OCI-LY3 (cell line): Measurements from ENCODE around the gene ISLR.

Source experiments
- H2AFZ ChIP-seq: fragments of 200-600, 300-600 bp; shearing (Covaris generic); 2 replicates; pipeline ENCODE4 v1.6.0; 2014; ENCODE audit warnings: antibody characterized with exemption, low read depth, low read length
- H3K27ac ChIP-seq: fragments of 200-600, 300-600 bp; sonication (generic); 2 replicates; pipeline ENCODE4 v1.5.1; 2014; ENCODE audit warnings: mild to moderate bottlenecking, low read length, moderate library complexity, mixed read lengths
- H3K27me3 ChIP-seq: fragments of 200-600, 300-600 bp; sonication (generic); 2 replicates; pipeline ENCODE4 v1.6.1; 2014; ENCODE audit warnings: low read depth, low read length, mixed read lengths
- H3K36me3 ChIP-seq: fragments of 200-600, 300-600 bp; sonication (generic); replicated peaks from 2 replicates; pipeline ENCODE3; 2014; ENCODE audit warnings: low read depth, low read length, mixed read lengths
- H3K4me1 ChIP-seq: fragments of 300-600, 200-600 bp; sonication (generic); 2 replicates; pipeline ENCODE4 v1.6.1; 2014; ENCODE audit warnings: low read length, mixed read lengths
- H3K4me2 ChIP-seq: fragments of 200-600, 300-600 bp; sonication (generic); 2 replicates; pipeline ENCODE4 v1.6.1; 2014; ENCODE audit warnings: low read length, mixed read lengths
- H3K4me3 ChIP-seq: fragments of 300-600, 200-600 bp; sonication (generic); 2 replicates; pipeline ENCODE4 v1.5.1; 2014; ENCODE audit warnings: antibody characterized with exemption, mild to moderate bottlenecking, low read length, moderate library complexity
- H3K79me2 ChIP-seq: fragments of 300-600, 200-600 bp; shearing (Covaris generic); 2 replicates; pipeline ENCODE4 v1.6.1; 2014; ENCODE audit warnings: mild to moderate bottlenecking, low read length, mixed read lengths
- H3K9ac ChIP-seq: fragments of 300-600, 200-600 bp; shearing (Covaris generic); 2 replicates; pipeline ENCODE4 v1.6.0; 2014; ENCODE audit warnings: mild to moderate bottlenecking, low read length, moderate library complexity
- H3K9me3 ChIP-seq: fragments of 200-600, 300-600 bp; shearing (Covaris generic); 2 replicates; pipeline ENCODE4 v1.6.1; 2014; ENCODE audit warnings: low read length, mixed read lengths; ENCODE audit not compliant: insufficient read depth
- H4K20me1 ChIP-seq: fragments of 200-600, 300-600 bp; sonication (generic); 2 replicates; pipeline ENCODE4 v1.6.1; 2016; ENCODE audit warnings: low read length, mixed read lengths; ENCODE audit not compliant: insufficient read depth
- EZH2phosphoT487 ChIP-seq: fragments of 200-600 bp; shearing (Covaris generic); IDR thresholded peaks from 2 replicates; pipeline ENCODE4 v1.6.1; 2018; ENCODE audit warnings: antibody characterized with exemption, mixed run types, low read depth
- TF ChIP-seq, protein P1 (sequence below): fragments of 200-600, 300-600 bp; sonication (generic); IDR thresholded peaks from 2 replicates; pipeline ENCODE4 v1.5.1; 2014; ENCODE audit warnings: antibody characterized with exemption, low read length, low read depth

ISLR gene

DNA sequence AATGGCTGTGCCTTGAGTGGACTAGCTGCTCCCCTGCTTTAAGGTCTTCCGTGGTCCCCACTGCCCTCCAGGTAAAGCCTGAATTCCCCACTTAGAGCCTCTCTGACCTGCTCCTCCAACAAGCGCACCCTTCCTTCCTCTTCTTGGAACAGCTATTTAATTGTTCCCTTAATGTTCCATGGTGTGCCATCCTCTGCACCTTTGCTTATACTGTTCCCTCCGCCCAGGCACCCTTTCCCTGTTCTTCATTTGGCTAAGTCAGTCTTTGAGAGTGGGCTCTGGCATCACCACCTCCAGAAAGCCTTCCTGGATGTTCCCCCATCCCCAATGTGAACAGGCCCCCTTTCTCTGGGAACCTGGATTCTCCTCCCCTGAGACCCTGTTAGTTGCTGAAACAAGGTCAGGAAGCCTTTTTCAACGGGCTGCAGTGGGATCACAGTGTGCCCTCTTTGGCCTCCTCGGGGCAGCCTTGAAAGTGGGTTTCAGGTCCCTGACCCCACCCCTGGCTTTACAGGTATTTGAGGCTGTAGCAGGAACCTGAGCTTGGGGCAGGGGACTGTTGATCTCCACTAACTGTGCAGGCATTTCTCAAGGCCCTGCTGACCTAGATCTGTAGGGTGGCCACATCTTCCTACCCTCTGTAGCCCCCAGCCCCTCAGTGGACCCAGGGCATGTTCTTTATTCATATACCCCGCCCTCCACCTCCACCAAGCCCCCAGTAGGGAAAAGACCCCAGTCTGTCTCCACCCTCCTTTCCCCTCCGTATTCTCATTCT is 5.0 kb downstream of the ISLR start:
- no peaks in the 10 kb centered on the region for H3K36me3 ChIP-seq
- TF ChIP-seq, protein P1, sequence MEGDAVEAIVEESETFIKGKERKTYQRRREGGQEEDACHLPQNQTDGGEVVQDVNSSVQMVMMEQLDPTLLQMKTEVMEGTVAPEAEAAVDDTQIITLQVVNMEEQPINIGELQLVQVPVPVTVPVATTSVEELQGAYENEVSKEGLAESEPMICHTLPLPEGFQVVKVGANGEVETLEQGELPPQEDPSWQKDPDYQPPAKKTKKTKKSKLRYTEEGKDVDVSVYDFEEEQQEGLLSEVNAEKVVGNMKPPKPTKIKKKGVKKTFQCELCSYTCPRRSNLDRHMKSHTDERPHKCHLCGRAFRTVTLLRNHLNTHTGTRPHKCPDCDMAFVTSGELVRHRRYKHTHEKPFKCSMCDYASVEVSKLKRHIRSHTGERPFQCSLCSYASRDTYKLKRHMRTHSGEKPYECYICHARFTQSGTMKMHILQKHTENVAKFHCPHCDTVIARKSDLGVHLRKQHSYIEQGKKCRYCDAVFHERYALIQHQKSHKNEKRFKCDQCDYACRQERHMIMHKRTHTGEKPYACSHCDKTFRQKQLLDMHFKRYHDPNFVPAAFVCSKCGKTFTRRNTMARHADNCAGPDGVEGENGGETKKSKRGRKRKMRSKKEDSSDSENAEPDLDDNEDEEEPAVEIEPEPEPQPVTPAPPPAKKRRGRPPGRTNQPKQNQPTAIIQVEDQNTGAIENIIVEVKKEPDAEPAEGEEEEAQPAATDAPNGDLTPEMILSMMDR: no peak
- TF ChIP-seq EZH2phosphoT487: no peak
- no peak overlapping the region for H3K4me3 ChIP-seq
- peaks cover 16% of the 10 kb centered on the region for H3K4me1 ChIP-seq
- H3K4me2 ChIP-seq: no peak overlapping the region
- no peak overlapping the region for H3K27ac ChIP-seq
- H3K9ac ChIP-seq: no peak overlapping the region
- H3K79me2 ChIP-seq: no peaks in the 10 kb centered on the region
- H4K20me1 ChIP-seq: no peaks in the 10 kb centered on the region
- H3K9me3 ChIP-seq: no peaks in the 10 kb centered on the region
- no peak overlapping the region for H2AFZ ChIP-seq
- peaks cover 12% of the 10 kb centered on the region for H3K27me3 ChIP-seq

DNA sequence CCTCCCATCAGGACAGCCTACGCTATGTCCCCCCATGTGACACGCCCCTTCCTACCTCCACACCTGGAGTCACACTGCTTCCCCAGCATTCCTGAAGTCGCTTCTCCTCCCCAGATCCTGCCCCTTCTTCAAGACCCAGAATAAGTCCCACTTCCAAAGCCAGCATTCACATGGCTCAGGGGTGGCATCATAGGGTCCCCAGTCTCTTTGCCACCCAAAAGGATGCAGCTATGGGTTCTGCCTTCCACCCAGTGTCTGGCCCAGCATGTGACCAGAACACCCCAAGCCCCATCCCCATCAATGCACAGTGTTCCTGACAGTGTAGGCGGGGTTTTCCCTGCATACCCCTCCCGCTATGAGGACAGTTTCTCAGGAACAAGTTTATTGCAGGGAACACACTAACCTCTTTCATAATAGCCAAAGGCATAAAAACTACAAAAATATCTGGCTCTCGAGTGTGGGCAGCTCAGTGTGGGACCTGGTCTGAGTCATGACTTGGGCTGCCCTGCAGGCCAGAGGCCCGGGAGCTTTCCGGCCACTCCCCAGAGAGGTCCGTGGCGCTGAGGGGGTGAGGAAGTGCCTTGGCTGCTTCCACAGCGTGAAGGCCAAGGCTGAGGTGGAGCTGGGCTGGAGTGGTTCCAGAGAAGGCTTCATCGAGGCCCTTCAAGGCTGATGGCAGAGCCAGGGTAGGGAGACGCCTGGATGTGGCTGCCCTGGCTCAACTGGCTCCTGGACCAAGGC is 5.8 kb downstream of the ISLR start:
- no peak overlapping the region for H3K4me3 ChIP-seq
- H3K36me3 ChIP-seq: no peaks in the 10 kb centered on the region
- no peak overlapping the region for H3K4me2 ChIP-seq

DNA sequence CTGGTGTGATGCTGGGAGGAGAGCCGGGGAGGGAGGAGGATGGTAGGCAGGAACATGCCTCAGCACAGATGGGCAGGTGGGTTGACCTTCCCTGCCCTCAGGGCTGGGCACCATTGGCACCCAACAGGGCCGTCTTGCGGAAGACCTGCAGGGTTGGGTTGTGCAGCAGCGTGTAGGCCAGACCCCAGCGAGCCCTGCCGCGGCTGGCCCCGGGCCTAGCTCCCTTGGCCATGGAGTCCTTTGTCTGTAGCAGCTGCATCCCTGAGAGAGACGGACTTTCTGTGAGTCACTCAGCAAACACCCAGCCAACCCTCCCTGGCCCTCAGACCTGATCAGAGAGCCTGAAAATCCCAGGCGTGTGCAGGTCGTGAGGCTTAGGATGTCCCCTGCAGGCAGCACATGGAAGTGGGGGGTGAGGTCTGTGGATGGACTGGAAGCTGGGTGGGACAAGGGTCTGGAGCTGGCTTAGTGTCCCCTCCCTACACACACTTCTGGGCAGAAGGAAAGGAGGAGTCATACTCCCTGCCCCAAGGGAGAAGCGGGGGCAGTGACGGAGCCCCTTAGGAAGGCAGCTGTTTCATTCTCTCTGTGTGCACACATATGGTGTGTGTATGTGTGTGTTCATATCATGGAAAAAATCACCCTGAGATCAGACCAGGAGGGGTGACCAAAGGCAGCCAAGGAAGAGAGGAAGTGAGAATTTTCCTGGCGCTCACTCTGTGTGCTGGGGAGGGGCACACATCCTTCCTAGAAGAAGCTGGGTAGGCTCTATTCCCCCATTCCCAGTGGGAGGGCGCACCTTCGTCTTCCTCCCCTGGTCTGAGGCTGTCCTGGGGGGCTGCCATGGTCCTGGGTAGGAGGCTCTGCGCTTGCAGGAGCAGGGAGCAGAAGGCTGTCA is 6.7 kb downstream of the ISLR start:
- Histone ChIP-seq H3K27ac (no peak overlapping the region), H2AFZ (no peak overlapping the region), H3K4me2 (peak overlapping the region; percentile 44)

More for the DNA sequence above, 5.8 kb downstream of the ISLR start:
- peaks cover 12% of the 10 kb centered on the region for H3K27me3 ChIP-seq
- no peaks in the 10 kb centered on the region for H3K9me3 ChIP-seq
- H3K4me1 ChIP-seq: peaks cover 16% of the 10 kb centered on the region
- H4K20me1 ChIP-seq: no peaks in the 10 kb centered on the region
- no peak for TF ChIP-seq EZH2phosphoT487
- TF ChIP-seq, protein P1: no peak
- no peaks in the 10 kb centered on the region for H3K79me2 ChIP-seq
- no peak overlapping the region for H2AFZ ChIP-seq
- H3K27ac ChIP-seq: no peak overlapping the region
- H3K9ac ChIP-seq: no peak overlapping the region

More for the DNA sequence above, 6.7 kb downstream of the ISLR start:
- H3K79me2 ChIP-seq: no peaks in the 10 kb centered on the region
- H3K9me3 ChIP-seq: no peaks in the 10 kb centered on the region
- H4K20me1 ChIP-seq: no peaks in the 10 kb centered on the region
- no peak overlapping the region for H3K4me3 ChIP-seq
- H3K27me3 ChIP-seq: peaks cover 12% of the 10 kb centered on the region
- no peaks in the 10 kb centered on the region for H3K36me3 ChIP-seq
- peaks cover 16% of the 10 kb centered on the region for H3K4me1 ChIP-seq
- no peak overlapping the region for H3K9ac ChIP-seq
- TF ChIP-seq, protein P1: peak; percentile 12; the same call in 1 of the 2 replicates
- no peak for TF ChIP-seq EZH2phosphoT487
